GM18526 (cell line): Measurements from ENCODE around the gene SLIT3.

ENCODE experiments used
- POLR2A ChIP-seq: IDR thresholded peaks from 3 replicates; pipeline ENCODE4 v1.6.1; 2011; ENCODE audit not compliant: insufficient read length; ENCODE audit errors: extremely low read depth

Gene SLIT3

GRCh38 chr5:169256191-169256590 lies 44.7 kb downstream of the SLIT3 start:
- no peak for TF ChIP-seq POLR2A

- TF ChIP-seq POLR2A = no peak
These were observed 47.9 kb downstream of the SLIT3 start for GRCh38 chr5:169253071-169253470.

- TF ChIP-seq POLR2A = no peak
These were observed 49.4 kb downstream of the SLIT3 start for GRCh38 chr5:169251333-169252084.

- no peak for TF ChIP-seq POLR2A
These were observed 50.1 kb downstream of the SLIT3 start for GRCh38 chr5:169250887-169251286.

- TF ChIP-seq POLR2A = no peak
These were observed 51.9 kb downstream of the SLIT3 start for GRCh38 chr5:169248996-169249395.

GRCh38 chr5:169248550-169248949 lies 52.4 kb downstream of the SLIT3 start:
- no peak for TF ChIP-seq POLR2A

- no peak for TF ChIP-seq POLR2A
These were observed 56.1 kb downstream of the SLIT3 start for GRCh38 chr5:169244812-169245211.

- TF ChIP-seq POLR2A = no peak
These were observed 57.1 kb downstream of the SLIT3 start for GRCh38 chr5:169243651-169244422.

- no peak for TF ChIP-seq POLR2A
These were observed 58.1 kb downstream of the SLIT3 start for GRCh38 chr5:169242849-169243186.

GRCh38 chr5:169242175-169242848 lies 58.6 kb downstream of the SLIT3 start:
- TF ChIP-seq POLR2A = no peak

- no peak for TF ChIP-seq POLR2A
These were observed 71.5 kb downstream of the SLIT3 start for GRCh38 chr5:169229342-169229892.

GRCh38 chr5:169226895-169227294 lies 74.0 kb downstream of the SLIT3 start:
- no peak for TF ChIP-seq POLR2A

GRCh38 chr5:169225830-169226356 lies 75.0 kb downstream of the SLIT3 start:
- TF ChIP-seq POLR2A = no peak

GRCh38 chr5:169223595-169223953 lies 77.4 kb downstream of the SLIT3 start:
- no peak for TF ChIP-seq POLR2A

GRCh38 chr5:169222934-169223594 lies 77.9 kb downstream of the SLIT3 start:
- TF ChIP-seq POLR2A = no peak
